ENCODE data around the gene SLC6A5.

DNA sequence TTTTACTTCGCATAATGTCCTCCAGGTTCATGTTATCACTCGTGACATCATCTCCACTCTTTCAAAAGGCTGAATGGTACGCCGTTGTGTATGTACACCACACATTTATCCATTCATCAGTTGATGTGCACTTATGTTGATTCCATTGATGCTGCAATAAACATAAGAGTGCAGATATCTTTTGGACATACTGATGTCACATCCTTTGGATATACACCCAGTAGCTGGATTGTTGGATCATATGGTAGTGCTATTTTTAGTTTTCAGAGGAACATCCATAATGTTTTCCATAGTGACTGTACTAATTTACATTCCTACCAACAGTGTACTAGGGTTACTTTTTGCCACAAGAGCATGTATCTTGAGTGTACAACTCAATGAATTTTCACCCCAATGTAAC, 45.0 kb downstream of the SLC6A5 start:
- TF ChIP-seq, protein P1, sequence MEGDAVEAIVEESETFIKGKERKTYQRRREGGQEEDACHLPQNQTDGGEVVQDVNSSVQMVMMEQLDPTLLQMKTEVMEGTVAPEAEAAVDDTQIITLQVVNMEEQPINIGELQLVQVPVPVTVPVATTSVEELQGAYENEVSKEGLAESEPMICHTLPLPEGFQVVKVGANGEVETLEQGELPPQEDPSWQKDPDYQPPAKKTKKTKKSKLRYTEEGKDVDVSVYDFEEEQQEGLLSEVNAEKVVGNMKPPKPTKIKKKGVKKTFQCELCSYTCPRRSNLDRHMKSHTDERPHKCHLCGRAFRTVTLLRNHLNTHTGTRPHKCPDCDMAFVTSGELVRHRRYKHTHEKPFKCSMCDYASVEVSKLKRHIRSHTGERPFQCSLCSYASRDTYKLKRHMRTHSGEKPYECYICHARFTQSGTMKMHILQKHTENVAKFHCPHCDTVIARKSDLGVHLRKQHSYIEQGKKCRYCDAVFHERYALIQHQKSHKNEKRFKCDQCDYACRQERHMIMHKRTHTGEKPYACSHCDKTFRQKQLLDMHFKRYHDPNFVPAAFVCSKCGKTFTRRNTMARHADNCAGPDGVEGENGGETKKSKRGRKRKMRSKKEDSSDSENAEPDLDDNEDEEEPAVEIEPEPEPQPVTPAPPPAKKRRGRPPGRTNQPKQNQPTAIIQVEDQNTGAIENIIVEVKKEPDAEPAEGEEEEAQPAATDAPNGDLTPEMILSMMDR (IDR thresholded peaks at IDR 0.05; ENCODE audit: borderline replicate concordance, extremely low read depth, low read length, poor library complexity, severe bottlenecking): no peak
- TF ChIP-seq EZH2 (IDR thresholded peaks at IDR 0.05; ENCODE audit: borderline replicate concordance, low read depth, low read length, severe bottlenecking): no peak
